NB4 (cell line): ENCODE measurements around the gene SMIM44.

ENCODE experiments used
- DNase-seq: peaks from one replicate; pipeline ENCODE4 v3.0.0; 2010; ENCODE audit warnings: low read depth
- H3K4me3 ChIP-seq: one replicate; pipeline ENCODE4 v1.5.1; 2011; ENCODE audit warnings: mild to moderate bottlenecking, low read depth, low read length, moderate library complexity
- MYC ChIP-seq: IDR thresholded peaks from 2 replicates; pipeline ENCODE4 v1.6.1; 2011; ENCODE audit warnings: low read depth, low read length
- POLR2A ChIP-seq: IDR thresholded peaks from 2 replicates; pipeline ENCODE4 v1.6.1; 2011; ENCODE audit warnings: mild to moderate bottlenecking; ENCODE audit not compliant: insufficient read length; ENCODE audit errors: extremely low read depth
- TF ChIP-seq, protein P1 (sequence below): IDR thresholded peaks from one replicate; pipeline ENCODE4 v1.5.1; 2012; ENCODE audit warnings: low read depth, low read length
- TF ChIP-seq, protein P2 (sequence below): IDR thresholded peaks from 2 replicates; pipeline ENCODE4 v1.6.1; 2011; ENCODE audit warnings: low read depth, low read length

Gene SMIM44

DNA sequence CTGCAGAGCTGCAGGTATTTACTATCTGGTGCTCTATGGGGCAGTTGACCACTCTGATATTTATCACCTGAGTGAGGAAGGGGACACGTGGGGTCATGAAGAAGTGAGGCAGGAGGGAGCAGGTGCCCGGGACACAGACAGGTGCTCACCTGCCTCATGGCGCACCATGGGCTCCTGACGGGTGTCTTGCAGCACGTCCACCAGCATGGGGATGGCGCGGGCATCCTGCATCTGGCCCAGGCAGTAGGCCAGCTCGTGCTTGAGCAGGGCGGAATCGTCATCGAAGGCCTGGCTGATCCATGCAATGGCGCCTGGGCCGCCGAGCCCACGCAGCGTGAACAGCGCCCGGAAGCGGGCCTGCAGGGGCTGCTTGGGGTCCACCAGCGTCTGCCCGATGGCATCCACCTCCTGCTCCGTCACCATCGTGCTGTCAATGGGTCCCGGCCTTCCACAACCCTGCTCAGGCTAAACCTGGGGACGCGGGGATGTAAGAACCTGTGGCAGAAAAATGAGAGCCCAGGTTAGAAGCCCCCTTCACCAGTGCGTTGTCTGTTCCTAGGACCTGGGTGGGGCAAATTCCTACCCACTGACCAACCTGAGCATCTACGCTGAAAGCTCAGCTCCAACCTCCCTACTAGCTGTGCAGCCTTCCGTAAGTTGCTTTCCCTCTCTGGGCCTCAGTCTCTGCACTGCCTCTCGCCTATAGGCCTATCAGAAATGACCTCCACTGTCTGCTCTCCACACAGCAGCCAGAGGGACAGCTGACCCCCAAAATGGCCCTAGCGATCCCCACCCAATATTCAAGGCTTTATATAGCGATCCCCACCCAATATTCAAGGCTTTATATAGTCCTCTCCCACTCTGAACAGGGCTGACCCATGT, 13.4 kb upstream of the SMIM44 start:
- no peak for TF ChIP-seq POLR2A
- no peak for TF ChIP-seq MYC
- H3K4me3 ChIP-seq, result no peak overlapping the region

DNA sequence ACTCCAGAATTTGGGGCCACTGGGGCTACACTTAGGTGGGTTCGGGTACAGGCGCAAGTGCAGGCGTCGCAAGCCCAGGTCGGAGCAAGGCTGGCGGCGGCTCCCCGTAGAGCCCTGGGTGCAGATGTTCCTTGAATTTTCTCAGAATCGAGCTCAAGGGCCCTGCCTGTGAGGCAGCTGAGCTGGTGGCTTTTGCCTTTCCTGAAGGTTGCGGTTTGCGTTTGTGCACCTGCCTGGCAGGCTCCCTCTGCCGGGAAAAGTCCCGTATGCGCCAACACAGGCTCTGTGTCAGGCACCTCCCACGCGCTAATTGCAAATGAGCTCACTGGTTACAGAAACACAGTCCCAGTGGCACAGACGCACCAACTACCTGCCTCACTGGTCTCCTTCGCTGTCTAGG, 11.3 kb upstream of the SMIM44 start:
- no peak overlapping the region for H3K4me3 ChIP-seq
- TF ChIP-seq, protein P1, sequence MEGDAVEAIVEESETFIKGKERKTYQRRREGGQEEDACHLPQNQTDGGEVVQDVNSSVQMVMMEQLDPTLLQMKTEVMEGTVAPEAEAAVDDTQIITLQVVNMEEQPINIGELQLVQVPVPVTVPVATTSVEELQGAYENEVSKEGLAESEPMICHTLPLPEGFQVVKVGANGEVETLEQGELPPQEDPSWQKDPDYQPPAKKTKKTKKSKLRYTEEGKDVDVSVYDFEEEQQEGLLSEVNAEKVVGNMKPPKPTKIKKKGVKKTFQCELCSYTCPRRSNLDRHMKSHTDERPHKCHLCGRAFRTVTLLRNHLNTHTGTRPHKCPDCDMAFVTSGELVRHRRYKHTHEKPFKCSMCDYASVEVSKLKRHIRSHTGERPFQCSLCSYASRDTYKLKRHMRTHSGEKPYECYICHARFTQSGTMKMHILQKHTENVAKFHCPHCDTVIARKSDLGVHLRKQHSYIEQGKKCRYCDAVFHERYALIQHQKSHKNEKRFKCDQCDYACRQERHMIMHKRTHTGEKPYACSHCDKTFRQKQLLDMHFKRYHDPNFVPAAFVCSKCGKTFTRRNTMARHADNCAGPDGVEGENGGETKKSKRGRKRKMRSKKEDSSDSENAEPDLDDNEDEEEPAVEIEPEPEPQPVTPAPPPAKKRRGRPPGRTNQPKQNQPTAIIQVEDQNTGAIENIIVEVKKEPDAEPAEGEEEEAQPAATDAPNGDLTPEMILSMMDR, result no peak
- TF ChIP-seq MYC, result no peak
- TF ChIP-seq, protein P2, sequence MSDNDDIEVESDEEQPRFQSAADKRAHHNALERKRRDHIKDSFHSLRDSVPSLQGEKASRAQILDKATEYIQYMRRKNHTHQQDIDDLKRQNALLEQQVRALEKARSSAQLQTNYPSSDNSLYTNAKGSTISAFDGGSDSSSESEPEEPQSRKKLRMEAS, result no peak
- no peak for TF ChIP-seq POLR2A
- no peak for DNase-seq

More for the DNA sequence above, 13.4 kb upstream of the SMIM44 start:
- DNase-seq, result no peak

DNA sequence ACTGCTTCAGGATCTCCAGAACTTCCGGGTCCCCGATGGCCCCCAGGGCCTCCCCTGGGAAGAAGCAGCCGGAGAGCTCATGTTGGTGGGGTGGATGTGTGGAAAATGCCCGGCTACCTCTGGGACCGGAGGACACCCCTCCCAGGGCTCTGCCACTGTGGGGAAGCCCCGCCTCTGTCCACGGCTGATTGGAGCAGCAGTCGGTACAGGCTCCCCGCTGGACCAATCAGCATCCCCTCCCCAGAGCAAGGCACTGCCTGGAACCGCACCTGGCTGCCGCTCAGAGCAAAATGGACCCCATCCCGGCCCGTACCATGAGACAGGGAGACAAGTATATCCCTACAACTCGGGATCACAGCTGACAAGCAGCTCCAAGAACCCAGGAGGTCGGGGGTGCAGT, 10.8 kb upstream of the SMIM44 start:
- DNase-seq, result no peak
- TF ChIP-seq POLR2A, result no peak
- TF ChIP-seq, protein P2, result no peak
- no peak for TF ChIP-seq MYC
- no peak overlapping the region for H3K4me3 ChIP-seq

DNA sequence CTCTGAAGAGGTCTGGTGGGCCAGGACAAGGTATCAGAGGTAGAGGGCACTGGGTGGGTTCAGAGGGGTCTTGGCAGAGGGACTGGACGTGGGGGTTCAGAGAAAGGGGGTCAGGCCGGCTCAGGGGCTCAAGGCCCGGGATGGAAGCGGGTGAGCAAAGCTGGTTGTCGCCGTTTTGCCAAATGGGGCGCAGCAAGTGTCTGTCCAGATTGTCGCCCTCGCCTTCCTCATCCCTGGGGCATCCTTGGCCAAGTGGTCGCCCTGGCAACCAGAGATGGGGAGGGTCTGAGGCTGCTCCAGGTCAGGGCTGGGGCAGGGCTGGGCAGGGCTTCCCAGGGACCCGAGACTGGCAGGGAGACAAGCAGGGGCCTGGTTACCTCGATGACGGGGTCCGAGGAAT, 10.4 kb upstream of the SMIM44 start:
- no peak for TF ChIP-seq POLR2A
- TF ChIP-seq, protein P2, result no peak
- TF ChIP-seq MYC, result no peak
- TF ChIP-seq, protein P1, result no peak
- H3K4me3 ChIP-seq, result no peak overlapping the region
- no peak for DNase-seq

DNA sequence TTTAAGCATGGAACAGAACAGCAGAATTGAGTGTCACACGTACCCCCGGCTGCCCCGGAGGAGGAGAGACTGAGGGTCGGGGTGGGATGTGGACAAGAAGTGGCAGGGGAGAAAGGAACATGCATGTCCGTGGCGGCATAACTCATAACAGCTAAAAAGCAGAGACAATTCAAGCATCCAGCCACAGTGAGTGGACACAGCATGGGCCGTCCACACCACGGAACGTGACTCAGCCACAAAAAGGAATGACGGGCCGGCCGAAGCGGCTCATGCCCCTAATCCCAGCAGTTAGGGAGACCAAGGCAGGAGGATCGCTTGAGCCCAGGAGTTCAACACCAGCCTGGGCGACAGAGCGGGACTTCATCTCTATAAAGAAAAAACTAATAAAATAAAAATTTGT, 9.7 kb upstream of the SMIM44 start:
- TF ChIP-seq MYC (no peak), POLR2A (no peak)
- TF ChIP-seq, protein P2, result no peak
- TF ChIP-seq, protein P1, result no peak

DNA sequence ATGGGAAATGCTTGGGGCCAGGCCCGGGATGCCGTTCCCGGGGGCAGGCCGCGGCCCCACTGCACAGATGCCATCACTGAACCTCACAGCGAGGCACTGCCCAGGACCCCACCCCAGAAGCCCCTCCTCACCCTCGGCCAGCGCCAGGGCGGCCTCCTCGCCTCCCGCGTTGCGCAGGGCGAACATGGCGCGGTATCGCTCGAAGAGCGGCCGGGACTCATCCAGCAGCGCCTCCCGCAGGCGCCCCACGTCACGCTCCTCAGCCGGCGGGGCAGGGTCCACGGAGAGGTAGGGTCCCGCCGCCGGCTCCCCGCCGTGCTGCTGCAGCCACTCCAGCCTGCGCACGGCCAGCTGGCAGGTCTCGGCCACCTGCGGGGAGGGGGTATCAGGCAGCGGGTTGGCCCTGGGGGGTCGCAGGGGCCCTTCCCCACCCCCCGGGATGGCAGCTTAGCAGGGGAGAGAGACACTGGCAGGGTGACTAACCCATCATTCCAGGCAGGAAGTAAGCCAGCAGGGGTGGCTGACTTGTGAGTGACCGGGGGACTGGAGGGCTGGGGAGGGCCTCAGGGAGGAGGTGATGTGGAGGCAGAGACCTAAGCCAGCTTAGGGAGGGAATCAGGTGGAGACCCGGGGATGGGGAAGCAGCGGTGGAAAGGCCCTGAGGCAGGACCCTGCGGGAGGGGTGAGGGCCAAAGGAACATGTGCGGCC, 9.0 kb upstream of the SMIM44 start:
- TF ChIP-seq, protein P2, result no peak
- TF ChIP-seq, protein P1, result no peak
- no peak for TF ChIP-seq POLR2A
- no peak for TF ChIP-seq MYC
- DNase-seq, result no peak

More for the DNA sequence above, 9.7 kb upstream of the SMIM44 start:
- H3K4me3 ChIP-seq, result no peak overlapping the region
- no peak for DNase-seq

More for the DNA sequence above, 9.0 kb upstream of the SMIM44 start:
- H3K4me3 ChIP-seq, result no peak overlapping the region
